Measurements from ENCODE around the gene GGNBP2.

- TF ChIP-seq CTCF (IDR thresholded peaks at IDR 0.05) (no peak), POLR2A (IDR thresholded peaks at IDR 0.05) (no peak)
Observed at GRCh38 chr17:36614933-36615332, 70.2 kb downstream of the GGNBP2 start.
